ENCODE results near the gene CACNA1B. TPM values are rescaled to one million over a fixed set of nuclear protein-coding genes. Genes with fewer than 3 reads are reported as not detected.

Gene CACNA1B
- total RNA-seq, 4 donors from 2014 or later = 0.13 to 0.42 (median 0.31) TPM

DNA sequence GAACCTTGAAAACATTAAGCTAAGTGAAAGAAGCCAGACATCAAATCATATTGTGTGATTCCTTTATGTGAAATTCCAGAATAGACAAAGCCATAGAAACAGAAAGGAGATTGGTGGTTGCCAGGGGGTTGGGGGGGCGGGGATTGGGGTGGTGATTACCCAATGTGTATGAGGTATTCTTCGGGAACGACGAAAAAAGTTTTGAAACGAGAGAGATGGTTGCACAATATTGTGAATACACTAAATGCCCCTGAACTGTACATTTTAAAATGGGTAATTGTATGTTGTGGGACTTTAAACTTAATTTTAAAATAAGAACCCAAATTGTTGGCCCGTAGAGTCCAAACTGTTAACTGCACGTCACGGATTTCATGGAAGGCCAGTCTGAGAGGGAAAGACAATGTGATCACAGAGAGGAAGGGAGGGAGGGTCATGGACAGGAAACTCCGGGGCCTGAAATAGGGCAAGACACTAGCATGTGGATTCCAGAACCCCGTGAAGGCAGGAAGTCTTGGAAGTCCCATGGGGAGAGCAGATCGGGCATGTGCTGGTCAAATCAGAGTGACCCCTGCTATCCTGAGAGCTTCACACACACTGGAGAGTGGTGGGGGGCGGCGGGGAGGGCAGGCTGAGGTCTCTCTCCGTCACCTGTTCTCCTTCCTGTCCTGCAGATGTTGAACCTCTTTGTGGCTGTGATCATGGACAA lies 218.4 kb downstream of the CACNA1B start:
- TF ChIP-seq EP300 (IDR thresholded peaks at IDR 0.05) (no peak), POLR2A (IDR thresholded peaks at IDR 0.05; ENCODE audit: low read depth) (no peak), POLR2AphosphoS5 (IDR thresholded peaks at IDR 0.05) (no peak)
- TF ChIP-seq, protein P1, sequence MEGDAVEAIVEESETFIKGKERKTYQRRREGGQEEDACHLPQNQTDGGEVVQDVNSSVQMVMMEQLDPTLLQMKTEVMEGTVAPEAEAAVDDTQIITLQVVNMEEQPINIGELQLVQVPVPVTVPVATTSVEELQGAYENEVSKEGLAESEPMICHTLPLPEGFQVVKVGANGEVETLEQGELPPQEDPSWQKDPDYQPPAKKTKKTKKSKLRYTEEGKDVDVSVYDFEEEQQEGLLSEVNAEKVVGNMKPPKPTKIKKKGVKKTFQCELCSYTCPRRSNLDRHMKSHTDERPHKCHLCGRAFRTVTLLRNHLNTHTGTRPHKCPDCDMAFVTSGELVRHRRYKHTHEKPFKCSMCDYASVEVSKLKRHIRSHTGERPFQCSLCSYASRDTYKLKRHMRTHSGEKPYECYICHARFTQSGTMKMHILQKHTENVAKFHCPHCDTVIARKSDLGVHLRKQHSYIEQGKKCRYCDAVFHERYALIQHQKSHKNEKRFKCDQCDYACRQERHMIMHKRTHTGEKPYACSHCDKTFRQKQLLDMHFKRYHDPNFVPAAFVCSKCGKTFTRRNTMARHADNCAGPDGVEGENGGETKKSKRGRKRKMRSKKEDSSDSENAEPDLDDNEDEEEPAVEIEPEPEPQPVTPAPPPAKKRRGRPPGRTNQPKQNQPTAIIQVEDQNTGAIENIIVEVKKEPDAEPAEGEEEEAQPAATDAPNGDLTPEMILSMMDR (IDR thresholded peaks at IDR 0.05) = no peak
- DNase-seq (ENCODE audit: extremely low spot score) = peak; percentile 81

DNA sequence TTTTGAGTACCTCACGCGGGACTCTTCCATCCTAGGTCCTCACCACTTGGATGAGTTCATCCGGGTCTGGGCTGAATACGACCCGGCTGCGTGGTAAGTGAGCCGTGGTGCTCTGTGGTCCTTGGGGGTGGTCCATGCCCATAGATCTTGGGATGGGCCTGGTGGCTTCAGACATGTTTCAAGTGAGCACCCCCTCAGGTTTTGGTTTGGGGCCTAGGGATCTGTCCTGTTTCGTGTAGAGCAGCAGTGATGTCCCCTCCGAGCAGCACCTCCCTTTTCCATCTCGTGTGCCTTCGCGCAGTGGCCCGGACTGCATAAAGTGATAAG lies 218.9 kb downstream of the CACNA1B start:
- Histone ChIP-seq H3K9me3 (peaks cover 0 to 7% (median 0%) of the 10 kb centered on the region in 4 donors), H3K27me3 (peaks cover 0 to 1% (median 0%) of the 10 kb centered on the region in 4 donors), H3K36me3 (no peaks in the 10 kb centered on the region), H3K27ac (replicated peaks in 1 of 4) (no peak overlapping the region), H3K4me1 (no peaks in the 10 kb centered on the region), H3K4me3 (no peak overlapping the region)
- 97% methylated on average over 13 of the region's 13 CpGs for WGBS
- no peak for DNase-seq (ENCODE audit: extremely low spot score)
- intact Hi-C loops (cut with DNase I) = no loop called here
- TF ChIP-seq POLR2A (IDR thresholded peaks at IDR 0.05; ENCODE audit: low read depth) (no peak), POLR2AphosphoS5 (IDR thresholded peaks at IDR 0.05) (no peak), EP300 (IDR thresholded peaks at IDR 0.05) (no peak)
- TF ChIP-seq, protein P1 (IDR thresholded peaks at IDR 0.05) = no peak

More for the DNA sequence above, 218.4 kb downstream of the CACNA1B start:
- Histone ChIP-seq H3K9me3 (peaks cover 0 to 7% (median 0%) of the 10 kb centered on the region in 4 donors), H3K36me3 (no peaks in the 10 kb centered on the region), H3K27me3 (no peaks in the 10 kb centered on the region), H3K27ac (replicated peaks in 1 of 4) (no peak overlapping the region), H3K4me3 (no peak overlapping the region), H3K4me1 (no peaks in the 10 kb centered on the region)
- 76% methylated on average over 12 of the region's 14 CpGs for WGBS
- intact Hi-C loops (cut with DNase I) = no loop called here

DNA sequence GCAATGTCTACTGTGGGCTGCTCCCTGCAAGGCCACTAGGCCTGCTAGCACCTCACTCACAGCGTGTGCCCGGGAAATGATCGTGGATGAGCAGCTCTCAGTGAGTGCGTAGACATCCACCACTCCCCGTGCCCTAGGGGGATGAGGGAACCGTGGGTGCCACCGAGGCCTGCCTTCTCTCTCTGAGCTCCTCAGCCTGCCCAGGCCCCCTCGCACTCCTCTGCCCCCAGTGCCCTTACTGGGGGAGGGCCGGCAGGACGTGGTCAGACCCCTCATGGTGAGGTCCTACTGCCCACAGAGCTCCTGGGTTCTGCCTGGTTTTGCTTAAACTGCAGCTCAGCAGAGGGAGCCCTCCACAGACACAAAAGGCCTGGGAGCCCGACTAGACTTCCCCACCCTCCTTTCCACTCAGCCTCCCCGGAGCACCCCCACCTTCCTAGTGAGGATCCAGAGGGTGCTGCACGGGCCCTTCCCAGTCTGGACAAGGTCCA lies 220.0 kb downstream of the CACNA1B start:
- 85% methylated on average over 9 of the region's 13 CpGs for WGBS
- Histone ChIP-seq H3K36me3 (no peaks in the 10 kb centered on the region), H3K27me3 (peaks cover 0 to 12% (median 0%) of the 10 kb centered on the region in 4 donors), H3K4me1 (no peaks in the 10 kb centered on the region), H3K4me3 (no peak overlapping the region), H3K9me3 (peaks cover 0 to 3% (median 0%) of the 10 kb centered on the region in 4 donors), H3K27ac (replicated peaks in 1 of 4) (no peak overlapping the region)
- intact Hi-C loops (cut with DNase I) = no loop called here
- no peak for TF ChIP-seq EP300 (IDR thresholded peaks at IDR 0.05)
- TF ChIP-seq, protein P1 (IDR thresholded peaks at IDR 0.05) = no peak
- no peak for TF ChIP-seq POLR2AphosphoS5 (IDR thresholded peaks at IDR 0.05)
- TF ChIP-seq POLR2A (IDR thresholded peaks at IDR 0.05; ENCODE audit: low read depth) = no peak
- DNase-seq (ENCODE audit: extremely low spot score) = no peak

- no peak for DNase-seq (ENCODE audit: extremely low spot score)
- H3K4me1 ChIP-seq = no peaks in the 10 kb centered on the region
These were observed 220.7 kb downstream of the CACNA1B start for GRCh38 chr9:138098116-138098907.

More at GRCh38 chr9:138098116-138098907, 220.7 kb downstream of the CACNA1B start:
- no peak overlapping the region for H3K4me3 ChIP-seq
- intact Hi-C loops (cut with DNase I) = no loop called here
- peaks cover 0 to 20% (median 0%) of the 10 kb centered on the region in 4 donors for H3K27me3 ChIP-seq
- WGBS = 76% methylated on average over 18 of the region's 18 CpGs
- no peaks in the 10 kb centered on the region for H3K36me3 ChIP-seq
- peaks cover 0 to 3% (median 0%) of the 10 kb centered on the region in 4 donors for H3K9me3 ChIP-seq
- TF ChIP-seq POLR2A (IDR thresholded peaks at IDR 0.05; ENCODE audit: low read depth) (no peak), POLR2AphosphoS5 (IDR thresholded peaks at IDR 0.05) (no peak), EP300 (IDR thresholded peaks at IDR 0.05) (no peak)
- TF ChIP-seq, protein P1 (IDR thresholded peaks at IDR 0.05) = no peak
- no peak overlapping the region for H3K27ac ChIP-seq (replicated peaks in 1 of 4)

Measured in esophagus muscularis mucosa (tissue), 4 donors.